Measurements from ENCODE around the gene CDC26.
"Not testable (repeated sequence)": the region's sequence is repeated elsewhere in the genome, so short reads cannot be mapped to it uniquely, and the experiment has no call there.

The CDC26 gene

DNA sequence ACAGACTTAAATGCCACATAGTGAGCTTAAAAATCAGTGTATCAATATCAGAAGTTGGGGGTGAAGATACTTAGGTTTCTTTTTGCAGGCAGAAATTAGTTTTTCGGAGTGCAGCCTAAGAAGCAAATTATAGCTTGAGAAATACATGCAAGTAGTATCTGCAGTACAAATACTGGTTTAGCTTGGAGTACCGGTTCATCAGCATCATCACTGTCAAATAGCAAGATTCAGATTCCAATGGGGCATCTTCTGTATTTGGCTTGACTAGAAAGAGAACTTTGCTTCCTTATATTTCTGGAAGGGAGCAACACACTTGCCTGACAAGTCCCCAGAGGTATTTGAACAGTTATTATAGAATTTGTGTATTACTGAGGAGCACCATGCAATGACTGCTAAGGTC lies 34.2 kb downstream of the CDC26 start:
- WGBS, 2 experiments (ENCODE audit: insufficient coverage in 2 of 2): 100% methylated on average over 1 to 2 of the region's 2 CpGs
- Histone ChIP-seq H3K36me3 (ENCODE audit: control insufficient read depth, insufficient read depth, low read length) (no peaks in the 10 kb centered on the region), H3K4me3 (ENCODE audit: extremely low read depth, insufficient read depth, low read length, poor library complexity, severe bottlenecking) (no peak overlapping the region), H3K9me3 (ENCODE audit: control insufficient read depth, low read length) (no peaks in the 10 kb centered on the region), H3K4me1 (ENCODE audit: control insufficient read depth, insufficient read depth, low read length, poor library complexity, severe bottlenecking) (no peaks in the 10 kb centered on the region), H3K27ac (ENCODE audit: low read depth, low read length, severe bottlenecking) (no peak overlapping the region)

DNA sequence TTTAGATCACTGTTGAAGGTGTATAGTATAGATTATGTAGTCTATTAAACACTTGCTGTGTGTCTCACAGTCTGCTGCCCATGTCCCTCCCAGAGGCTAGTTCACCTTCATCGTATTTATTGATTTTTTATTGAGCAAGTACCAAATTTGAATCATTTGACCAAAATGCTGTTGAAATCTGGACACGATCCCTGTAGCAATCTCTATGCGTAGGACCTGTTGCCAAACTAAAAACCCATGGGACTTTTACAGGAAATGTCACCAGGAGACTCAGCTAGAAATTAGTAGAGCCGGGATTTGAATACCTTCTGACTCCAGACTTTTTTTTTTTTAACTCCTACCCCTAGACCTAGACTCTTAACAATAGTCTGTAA lies 36.5 kb downstream of the CDC26 start:
- Histone ChIP-seq H3K4me1 (ENCODE audit: control insufficient read depth, insufficient read depth, low read length, poor library complexity, severe bottlenecking) (no peaks in the 10 kb centered on the region), H3K9me3 (ENCODE audit: control insufficient read depth, low read length) (no peaks in the 10 kb centered on the region), H3K36me3 (ENCODE audit: control insufficient read depth, insufficient read depth, low read length) (no peaks in the 10 kb centered on the region), H3K27ac (ENCODE audit: low read depth, low read length, severe bottlenecking) (no peak overlapping the region), H3K4me3 (ENCODE audit: extremely low read depth, insufficient read depth, low read length, poor library complexity, severe bottlenecking) (no peak overlapping the region)
- 95 to 100% methylated on average over 3 to 4 of the region's 4 CpGs for WGBS, 2 experiments (ENCODE audit: insufficient coverage in 2 of 2)

DNA sequence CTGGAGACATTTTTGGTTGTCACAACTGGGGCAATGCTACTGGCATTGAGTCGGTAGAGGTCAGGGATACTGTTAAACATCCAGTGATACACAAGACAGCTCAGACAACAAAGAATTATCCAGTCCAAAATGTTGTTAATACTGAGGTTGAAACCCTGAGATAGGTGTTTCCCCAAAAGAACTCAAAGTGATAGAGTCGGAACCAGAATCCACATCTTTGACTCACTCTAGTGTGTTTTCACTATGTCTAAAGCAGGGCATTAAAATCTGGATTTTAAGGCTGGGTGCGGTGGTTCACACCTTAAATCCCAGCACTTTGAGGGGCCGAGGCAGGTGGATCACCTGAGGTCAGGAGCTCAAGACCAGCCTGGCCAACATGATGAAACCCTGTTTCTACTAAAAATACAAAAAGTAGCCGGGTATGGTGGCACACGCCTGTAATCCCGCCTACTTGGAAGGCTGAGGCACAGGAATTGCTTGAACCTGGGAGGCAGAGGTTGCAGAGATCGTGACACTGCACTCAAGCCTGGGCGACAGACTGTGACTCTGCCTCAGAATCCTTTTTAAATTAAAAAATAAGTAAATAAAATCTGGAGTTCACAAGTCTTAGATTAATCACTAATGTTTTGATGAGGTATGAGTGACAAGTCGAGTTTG lies 37.0 kb downstream of the CDC26 start:
- Histone ChIP-seq H3K36me3 (ENCODE audit: control insufficient read depth, insufficient read depth, low read length) (no peaks in the 10 kb centered on the region), H3K27ac (ENCODE audit: low read depth, low read length, severe bottlenecking) (no peak overlapping the region), H3K4me3 (ENCODE audit: extremely low read depth, insufficient read depth, low read length, poor library complexity, severe bottlenecking) (no peak overlapping the region), H3K9me3 (ENCODE audit: control insufficient read depth, low read length) (no peaks in the 10 kb centered on the region), H3K4me1 (ENCODE audit: control insufficient read depth, insufficient read depth, low read length, poor library complexity, severe bottlenecking) (no peaks in the 10 kb centered on the region)
- 94 to 95% methylated on average over 6 to 7 of the region's 10 CpGs for WGBS, 2 experiments (ENCODE audit: insufficient coverage in 2 of 2)

DNA sequence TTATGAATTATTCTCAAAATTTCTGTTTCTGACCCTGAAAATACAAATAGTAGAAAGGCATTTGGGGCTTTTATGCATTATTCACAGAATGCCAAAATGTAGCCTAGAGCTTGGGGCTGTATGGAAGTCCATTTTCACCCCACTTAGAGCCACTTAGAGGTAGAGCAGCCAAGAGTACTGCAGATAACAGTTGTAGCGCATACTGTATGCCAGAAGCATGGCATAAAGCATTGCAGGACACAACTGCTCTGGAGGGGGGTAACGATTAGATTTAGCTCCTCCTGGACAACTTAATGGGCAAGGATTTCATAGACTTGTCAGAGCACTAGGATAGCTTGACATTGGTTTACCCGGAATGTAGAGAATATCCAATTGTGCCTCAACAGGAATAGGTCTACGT lies 38.3 kb downstream of the CDC26 start:
- Histone ChIP-seq H3K4me3 (ENCODE audit: extremely low read depth, insufficient read depth, low read length, poor library complexity, severe bottlenecking) (no peak overlapping the region), H3K36me3 (ENCODE audit: control insufficient read depth, insufficient read depth, low read length) (no peaks in the 10 kb centered on the region), H3K9me3 (ENCODE audit: control insufficient read depth, low read length) (no peaks in the 10 kb centered on the region), H3K4me1 (ENCODE audit: control insufficient read depth, insufficient read depth, low read length, poor library complexity, severe bottlenecking) (no peaks in the 10 kb centered on the region), H3K27ac (ENCODE audit: low read depth, low read length, severe bottlenecking) (no peak overlapping the region)
- WGBS, 2 experiments (ENCODE audit: insufficient coverage in 2 of 2): 95 to 100% methylated on average over 2 to 3 of the region's 4 CpGs

DNA sequence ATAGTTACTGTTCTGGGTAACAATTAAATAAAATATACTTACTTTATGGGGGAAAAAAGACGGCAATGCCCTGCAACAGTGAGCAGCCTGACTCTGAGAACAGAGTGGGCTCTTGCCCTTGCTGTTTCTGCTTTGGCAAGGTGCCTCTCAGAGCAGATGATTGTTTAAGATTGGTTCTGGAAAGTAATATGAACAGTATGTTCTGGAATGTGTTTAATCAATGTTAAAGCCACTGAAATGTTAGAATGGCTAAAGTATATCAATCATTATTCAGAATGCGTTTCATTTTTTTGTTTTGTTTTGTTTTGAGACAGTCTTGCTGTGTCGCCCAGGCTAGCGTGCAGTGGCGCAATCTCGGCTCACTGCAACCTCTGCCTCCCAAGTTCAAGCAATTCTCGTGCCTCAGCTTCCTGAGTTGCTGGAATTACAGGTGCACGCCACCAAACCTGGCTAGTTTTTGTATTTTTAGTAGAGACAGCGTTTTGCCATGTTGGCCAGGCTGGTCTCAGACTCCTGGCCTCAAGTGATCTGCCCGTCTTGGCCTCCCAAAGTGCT lies 39.6 kb downstream of the CDC26 start:
- not testable (repeated sequence) for H3K4me3 ChIP-seq (ENCODE audit: extremely low read depth, insufficient read depth, low read length, poor library complexity, severe bottlenecking); H3K27ac ChIP-seq (ENCODE audit: low read depth, low read length, severe bottlenecking); H3K36me3 ChIP-seq (ENCODE audit: control insufficient read depth, insufficient read depth, low read length); H3K9me3 ChIP-seq (ENCODE audit: control insufficient read depth, low read length); H3K4me1 ChIP-seq (ENCODE audit: control insufficient read depth, insufficient read depth, low read length, poor library complexity, severe bottlenecking)
- 92 to 93% methylated on average over 8 to 10 of the region's 10 CpGs for WGBS, 2 experiments (ENCODE audit: insufficient coverage in 2 of 2)

DNA sequence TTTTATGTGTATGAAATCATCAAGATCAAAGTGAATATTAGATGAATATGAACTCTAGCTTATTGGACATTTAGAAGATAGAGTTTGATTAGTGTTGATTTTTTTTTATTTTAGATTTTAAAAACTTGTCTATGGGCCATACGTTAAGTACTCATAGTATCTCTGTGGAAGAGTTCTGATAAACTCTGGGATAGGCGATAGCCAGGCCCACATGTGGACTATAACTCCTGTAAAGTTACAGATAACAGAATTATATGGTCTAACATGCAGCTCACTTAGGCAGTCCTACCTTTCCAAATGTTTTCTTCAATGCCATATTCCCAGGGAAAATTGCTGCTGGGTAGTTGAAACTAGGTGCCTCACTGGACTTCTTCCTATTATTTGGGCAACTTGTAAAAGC lies 43.7 kb downstream of the CDC26 start:
- no peak overlapping the region for H3K4me3 ChIP-seq (ENCODE audit: extremely low read depth, insufficient read depth, low read length, poor library complexity, severe bottlenecking)
- 93% methylated on average over 2 of the region's 2 CpGs; no CpG with 5 or more reads in 1 of the 2 experiments for WGBS, 2 experiments (ENCODE audit: insufficient coverage in 2 of 2)

DNA sequence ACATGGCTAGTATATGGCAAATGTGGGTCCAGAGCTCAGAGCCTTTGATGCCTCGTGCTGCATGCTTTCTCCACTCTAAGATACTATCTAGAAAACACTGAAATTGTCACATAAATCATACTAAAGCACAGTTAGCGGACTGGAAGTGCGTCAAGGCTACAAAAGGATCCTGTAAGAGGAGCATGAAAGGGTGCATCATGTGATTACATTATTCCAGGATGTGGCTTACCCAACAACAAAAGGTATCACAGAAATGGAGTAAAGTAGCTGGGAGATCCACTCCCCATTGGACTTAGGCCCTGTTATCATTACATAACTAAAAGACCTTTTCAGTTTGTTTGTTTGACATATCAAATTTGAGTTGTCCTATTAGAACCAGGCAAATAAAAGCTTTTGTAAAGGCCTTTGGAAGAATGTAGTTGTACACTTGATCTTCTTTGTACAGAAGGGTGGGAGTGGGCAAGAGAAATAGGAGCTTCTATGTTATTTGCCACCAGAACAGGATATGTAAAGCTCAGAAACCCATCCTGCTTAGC lies 47.2 kb downstream of the CDC26 start:
- Histone ChIP-seq H3K4me3 (ENCODE audit: extremely low read depth, insufficient read depth, low read length, poor library complexity, severe bottlenecking) (no peak overlapping the region), H3K4me1 (ENCODE audit: control insufficient read depth, insufficient read depth, low read length, poor library complexity, severe bottlenecking) (no peaks in the 10 kb centered on the region), H3K9me3 (ENCODE audit: control insufficient read depth, low read length) (no peaks in the 10 kb centered on the region), H3K36me3 (ENCODE audit: control insufficient read depth, insufficient read depth, low read length) (peaks cover 25% of the 10 kb centered on the region), H3K27ac (ENCODE audit: low read depth, low read length, severe bottlenecking) (no peak overlapping the region)
- WGBS, 2 experiments (ENCODE audit: insufficient coverage in 2 of 2): 100% methylated on average over 1 of the region's 3 CpGs; no CpG with 5 or more reads in 1 of the 2 experiments

More for the DNA sequence above, 43.7 kb downstream of the CDC26 start:
- Histone ChIP-seq H3K9me3 (ENCODE audit: control insufficient read depth, low read length) (no peaks in the 10 kb centered on the region), H3K4me1 (ENCODE audit: control insufficient read depth, insufficient read depth, low read length, poor library complexity, severe bottlenecking) (no peaks in the 10 kb centered on the region), H3K27ac (ENCODE audit: low read depth, low read length, severe bottlenecking) (no peak overlapping the region), H3K36me3 (ENCODE audit: control insufficient read depth, insufficient read depth, low read length) (peaks cover 20% of the 10 kb centered on the region)

DNA sequence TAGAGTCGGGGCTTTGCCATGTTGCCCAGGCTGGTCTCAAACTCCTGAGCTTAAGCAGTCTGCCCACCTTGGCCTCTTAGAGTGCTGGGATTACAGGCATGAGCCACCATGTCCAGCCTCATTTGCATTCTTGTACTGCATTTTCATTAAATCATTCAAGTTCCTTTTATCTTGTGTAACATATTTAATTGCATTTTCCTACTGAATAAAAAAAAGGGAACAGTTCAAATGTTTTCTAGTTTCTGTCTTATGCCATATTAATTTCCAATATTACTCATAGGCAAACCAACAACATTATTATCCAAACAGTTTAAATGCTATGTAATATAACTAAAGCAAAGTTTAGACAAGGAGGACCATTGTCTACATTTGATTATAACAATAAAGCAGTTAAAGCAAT lies 47.9 kb downstream of the CDC26 start:
- Histone ChIP-seq H3K4me1 (ENCODE audit: control insufficient read depth, insufficient read depth, low read length, poor library complexity, severe bottlenecking) (peaks cover 7% of the 10 kb centered on the region), H3K27ac (ENCODE audit: low read depth, low read length, severe bottlenecking) (no peak overlapping the region), H3K9me3 (ENCODE audit: control insufficient read depth, low read length) (no peaks in the 10 kb centered on the region), H3K36me3 (ENCODE audit: control insufficient read depth, insufficient read depth, low read length) (peaks cover 25% of the 10 kb centered on the region), H3K4me3 (ENCODE audit: extremely low read depth, insufficient read depth, low read length, poor library complexity, severe bottlenecking) (no peak overlapping the region)
- 77 to 89% methylated on average over 1 of the region's 1 CpG for WGBS, 2 experiments (ENCODE audit: insufficient coverage in 2 of 2)

DNA sequence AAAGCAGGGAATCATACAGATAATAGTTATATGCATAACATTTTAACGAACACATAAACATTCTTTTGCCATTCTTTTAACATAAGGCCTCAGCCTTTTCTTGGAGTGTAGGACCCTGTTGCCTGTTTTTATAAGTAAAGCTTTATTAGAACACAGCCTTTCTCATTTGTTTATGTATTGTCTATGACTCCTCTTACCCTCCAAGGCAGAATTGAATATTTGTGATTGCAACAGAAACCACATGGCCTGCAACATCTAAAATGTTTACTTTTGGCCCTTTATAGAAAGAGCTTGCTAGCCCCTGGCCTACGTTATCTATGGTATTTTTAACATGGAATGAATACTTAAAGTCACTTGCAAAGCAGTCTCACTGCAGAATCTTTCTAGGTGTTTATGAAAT lies 51.4 kb downstream of the CDC26 start:
- WGBS, 2 experiments (ENCODE audit: insufficient coverage in 2 of 2): 100% methylated on average over 1 of the region's 2 CpGs; no CpG with 5 or more reads in 1 of the 2 experiments

DNA sequence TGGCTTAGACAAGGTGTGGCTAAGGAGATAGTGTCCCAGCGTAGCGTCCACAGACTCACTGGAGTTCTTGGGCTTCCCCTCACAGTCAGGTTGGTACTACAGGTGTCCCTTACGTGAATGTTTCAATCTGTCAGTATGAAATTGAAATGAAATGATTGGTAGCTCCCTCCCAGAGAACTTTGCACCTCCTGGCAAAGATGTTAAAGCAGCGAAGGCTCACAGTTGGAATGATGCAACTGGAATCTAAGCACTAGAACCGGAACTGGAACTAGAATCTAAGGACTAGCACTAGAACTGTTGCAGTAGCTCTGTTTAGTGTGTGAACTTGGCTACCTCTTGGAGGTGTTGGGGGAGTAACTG lies 52.9 kb downstream of the CDC26 start:
- Histone ChIP-seq H3K9me3 (ENCODE audit: control insufficient read depth, low read length) (no peaks in the 10 kb centered on the region), H3K4me3 (ENCODE audit: extremely low read depth, insufficient read depth, low read length, poor library complexity, severe bottlenecking) (peak overlapping the region; percentile 96), H3K27ac (ENCODE audit: low read depth, low read length, severe bottlenecking) (no peak overlapping the region), H3K36me3 (ENCODE audit: control insufficient read depth, insufficient read depth, low read length) (peaks cover 11% of the 10 kb centered on the region), H3K4me1 (ENCODE audit: control insufficient read depth, insufficient read depth, low read length, poor library complexity, severe bottlenecking) (peaks cover 7% of the 10 kb centered on the region)
- 72 to 78% methylated on average over 4 to 5 of the region's 5 CpGs for WGBS, 2 experiments (ENCODE audit: insufficient coverage in 2 of 2)

More for the DNA sequence above, 51.4 kb downstream of the CDC26 start:
- Histone ChIP-seq H3K27ac (ENCODE audit: low read depth, low read length, severe bottlenecking) (no peak overlapping the region), H3K36me3 (ENCODE audit: control insufficient read depth, insufficient read depth, low read length) (peaks cover 21% of the 10 kb centered on the region), H3K4me1 (ENCODE audit: control insufficient read depth, insufficient read depth, low read length, poor library complexity, severe bottlenecking) (peaks cover 7% of the 10 kb centered on the region), H3K9me3 (ENCODE audit: control insufficient read depth, low read length) (no peaks in the 10 kb centered on the region), H3K4me3 (ENCODE audit: extremely low read depth, insufficient read depth, low read length, poor library complexity, severe bottlenecking) (no peak overlapping the region)

DNA sequence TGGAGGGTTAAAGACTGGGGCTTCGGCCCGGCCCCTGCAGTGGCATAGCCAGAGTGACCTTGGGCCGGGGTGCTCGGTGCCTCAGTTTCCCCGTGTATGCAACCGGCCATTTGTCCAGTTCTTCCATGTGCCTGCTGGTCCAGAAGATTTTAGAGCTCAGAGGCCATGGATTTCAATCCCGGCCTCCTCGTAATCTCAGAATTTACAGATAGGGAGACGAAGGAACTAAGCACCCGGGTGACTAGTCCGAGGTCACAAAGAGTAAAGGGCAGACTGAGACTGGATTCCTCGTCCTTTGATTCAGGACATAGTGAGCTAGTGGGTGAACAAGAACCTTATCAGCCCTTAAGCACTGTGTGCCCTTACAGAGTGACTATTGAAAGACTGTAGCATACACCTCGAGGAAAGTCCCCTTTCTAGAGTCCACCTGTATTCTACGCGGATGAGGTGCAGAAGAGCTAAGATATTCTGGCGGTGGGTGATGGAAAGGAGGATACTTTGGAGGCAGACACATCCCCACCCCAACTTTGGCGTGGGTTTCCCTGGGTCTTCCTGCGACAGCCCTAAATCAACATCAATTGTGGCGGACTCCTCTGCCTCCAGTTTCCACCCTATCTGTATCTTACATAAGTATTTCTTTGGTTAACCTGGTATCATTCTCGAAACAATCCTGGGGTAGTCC lies 53.4 kb downstream of the CDC26 start:
- H3K4me1 ChIP-seq (ENCODE audit: control insufficient read depth, insufficient read depth, low read length, poor library complexity, severe bottlenecking): peaks cover 7% of the 10 kb centered on the region
- no peaks in the 10 kb centered on the region for H3K9me3 ChIP-seq (ENCODE audit: control insufficient read depth, low read length)
- WGBS, 2 experiments (ENCODE audit: insufficient coverage in 2 of 2): 5 to 16% methylated on average over 13 to 14 of the region's 20 CpGs
- H3K27ac ChIP-seq (ENCODE audit: low read depth, low read length, severe bottlenecking): peak overlapping the region; percentile 44
- H3K36me3 ChIP-seq (ENCODE audit: control insufficient read depth, insufficient read depth, low read length): peaks cover 6% of the 10 kb centered on the region
- H3K4me3 ChIP-seq (ENCODE audit: extremely low read depth, insufficient read depth, low read length, poor library complexity, severe bottlenecking): peak overlapping the region; percentile 96
